Skeletal muscle tissue (tissue), 4 donors: ENCODE results near the gene DDX27. TPM values are rescaled to one million over a fixed set of nuclear protein-coding genes. Genes with fewer than 3 reads are reported as not detected.

Experiments
- H3K27ac ChIP-seq: one replicate; pipeline ENCODE4 v1.7.0; 2013; ENCODE audit warnings: mild to moderate bottlenecking, low read depth, low read length, inconsistent platforms
- H3K27me3 ChIP-seq, 3 donors: one replicate each; pipeline ENCODE4 v1.7.0; 2013; ENCODE audit warnings: low read length in 3 of 3; ENCODE audit not compliant: control insufficient read depth in 3 of 3, insufficient read depth in 3 of 3
- H3K36me3 ChIP-seq, 3 donors: one replicate each; pipeline ENCODE4 v1.7.0; 2013; ENCODE audit warnings: low read length in 3 of 3; ENCODE audit not compliant: control insufficient read depth in 3 of 3, insufficient read depth in 3 of 3
- H3K4me1 ChIP-seq, 3 donors: one replicate each; pipeline ENCODE4 v1.7.0; 2013; ENCODE audit warnings: low read length in 3 of 3, mild to moderate bottlenecking in 3 of 3; ENCODE audit not compliant: control insufficient read depth in 3 of 3, insufficient read depth in 3 of 3
- H3K4me3 ChIP-seq, 3 donors: one replicate each; pipeline ENCODE4 v1.7.0; 2013; ENCODE audit warnings: low read length in 3 of 3
- H3K9ac ChIP-seq, 3 donors: one replicate each; pipeline ENCODE4 v1.7.0; 2013; ENCODE audit warnings: low read length in 3 of 3, mild to moderate bottlenecking in 3 of 3, moderate library complexity in 2 of 3, low read depth in 1 of 3
- H3K9me3 ChIP-seq, 3 donors: one replicate each; pipeline ENCODE4 v1.7.0; 2013; ENCODE audit warnings: low read length in 3 of 3; ENCODE audit not compliant: control insufficient read depth in 3 of 3
- total RNA-seq: library from RNA; depleted of rRNA; stranded (reverse); fragments of >200 nt; gene quantifications from one replicate; pipeline ENCODE4 v1.2.3, GENCODE V29; 2014
- donor health status: Osteomylitis.

The DDX27 gene
- total RNA-seq, 1 donor from 2014 or later, result 13.0 TPM

- Histone ChIP-seq H3K9me3 (no peaks in the 10 kb centered on the region), H3K9ac (no peak overlapping the region), H3K27me3 (no peaks in the 10 kb centered on the region), H3K27ac (no peak overlapping the region), H3K4me3 (no peak overlapping the region), H3K4me1 (no peaks in the 10 kb centered on the region), H3K36me3 (peaks cover 53 to 82% (median 62%) of the 10 kb centered on the region in 3 donors)
These were observed 42.0 kb downstream of the DDX27 start for GRCh38 chr20:49261173-49261572.

DNA sequence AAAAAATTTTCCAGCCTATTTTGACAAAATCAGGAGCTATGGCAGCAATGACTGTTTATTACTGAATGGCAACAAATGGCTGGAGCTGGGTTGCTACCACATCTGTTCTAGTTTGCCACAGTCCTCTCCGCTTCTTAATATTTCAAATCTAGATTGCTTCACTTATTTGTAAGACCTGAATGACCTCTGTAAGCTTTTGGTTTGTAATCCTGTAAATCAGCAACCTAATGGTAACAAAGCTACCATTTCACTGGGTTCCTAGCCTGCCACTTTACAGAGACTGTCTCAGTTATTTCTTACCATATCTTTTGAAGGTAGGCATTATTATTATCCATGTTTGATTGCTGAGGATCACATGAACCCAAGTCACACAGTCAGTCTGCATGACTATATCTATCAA, 43.2 kb downstream of the DDX27 start:
- Histone ChIP-seq H3K27me3 (no peaks in the 10 kb centered on the region), H3K4me1 (no peaks in the 10 kb centered on the region), H3K4me3 (no peak overlapping the region), H3K9me3 (no peaks in the 10 kb centered on the region), H3K36me3 (peaks cover 40 to 69% (median 50%) of the 10 kb centered on the region in 3 donors), H3K9ac (no peak overlapping the region), H3K27ac (no peak overlapping the region)

- peaks cover 9 to 17% (median 15%) of the 10 kb centered on the region in 3 donors for H3K4me1 ChIP-seq
- H3K27ac ChIP-seq, result no peak overlapping the region
- no peaks in the 10 kb centered on the region for H3K27me3 ChIP-seq
- no peak overlapping the region for H3K4me3 ChIP-seq
- H3K9me3 ChIP-seq, result no peaks in the 10 kb centered on the region
- peaks cover 40 to 57% (median 51%) of the 10 kb centered on the region in 3 donors for H3K36me3 ChIP-seq
- no peak overlapping the region for H3K9ac ChIP-seq
These were observed 48.1 kb downstream of the DDX27 start for GRCh38 chr20:49267327-49267726.

- H3K9me3 ChIP-seq, result no peaks in the 10 kb centered on the region
- peaks cover 35 to 53% (median 42%) of the 10 kb centered on the region in 3 donors for H3K36me3 ChIP-seq
- no peaks in the 10 kb centered on the region for H3K27me3 ChIP-seq
- H3K4me1 ChIP-seq, result peaks cover 9 to 19% (median 18%) of the 10 kb centered on the region in 3 donors
- peak overlapping the region in 1 of 3 donors; percentile 14 for H3K4me3 ChIP-seq
- H3K27ac ChIP-seq, result no peak overlapping the region
- no peak overlapping the region for H3K9ac ChIP-seq
These were observed 49.6 kb downstream of the DDX27 start for GRCh38 chr20:49268600-49269365.

- peaks cover 10 to 20% (median 19%) of the 10 kb centered on the region in 3 donors for H3K4me1 ChIP-seq
- H3K36me3 ChIP-seq, result peaks cover 29 to 48% (median 33%) of the 10 kb centered on the region in 3 donors
- H3K4me3 ChIP-seq, result no peak overlapping the region
- no peak overlapping the region for H3K27ac ChIP-seq
- H3K9me3 ChIP-seq, result no peaks in the 10 kb centered on the region
- H3K27me3 ChIP-seq, result no peaks in the 10 kb centered on the region
- H3K9ac ChIP-seq, result no peak overlapping the region
These were observed 51.0 kb downstream of the DDX27 start for GRCh38 chr20:49270177-49270576.

DNA sequence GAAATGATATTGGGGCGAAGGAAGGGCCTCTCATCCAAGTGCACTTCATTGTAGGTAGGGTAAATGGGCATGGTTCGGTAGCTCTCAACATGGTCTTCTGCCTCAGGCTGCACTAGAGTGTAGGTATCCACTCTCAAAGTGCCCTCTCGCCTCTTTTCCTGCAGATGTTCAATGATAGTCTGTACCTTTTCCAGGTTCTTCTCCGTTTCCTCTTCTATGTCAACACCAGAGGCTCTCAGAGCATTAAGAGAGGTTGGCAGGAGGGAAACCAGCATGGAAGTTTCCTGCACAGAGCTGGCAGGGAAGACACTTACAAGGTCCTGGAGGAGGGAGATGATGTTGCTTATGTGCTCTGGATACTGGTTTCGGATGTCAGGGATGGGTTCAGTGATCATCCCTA, 51.5 kb downstream of the DDX27 start:
- peaks cover 15 to 26% (median 24%) of the 10 kb centered on the region in 3 donors for H3K4me1 ChIP-seq
- no peak overlapping the region for H3K27ac ChIP-seq
- H3K36me3 ChIP-seq, result peaks cover 30 to 47% (median 32%) of the 10 kb centered on the region in 3 donors

DNA sequence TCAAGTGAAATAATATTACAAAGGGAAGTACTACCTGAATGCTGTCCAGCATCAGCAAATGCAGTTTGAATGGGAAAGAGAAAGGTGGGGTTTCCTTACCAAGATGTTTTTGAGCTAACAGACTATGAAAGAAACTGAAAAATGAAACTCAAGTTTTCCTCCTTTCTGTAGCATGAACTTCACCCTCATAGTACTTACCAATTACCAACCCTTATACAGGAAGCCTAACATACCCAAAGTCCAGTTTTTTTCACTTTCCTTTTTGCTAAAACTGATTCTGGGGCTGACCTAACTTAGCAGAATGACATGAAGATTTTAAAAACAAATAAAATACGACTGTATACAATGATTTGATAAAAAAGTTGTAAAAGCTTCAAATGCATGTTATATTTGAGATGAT, 53.4 kb downstream of the DDX27 start:
- H3K4me3 ChIP-seq, result no peak overlapping the region
- H3K27ac ChIP-seq, result no peak overlapping the region
- H3K4me1 ChIP-seq, result peaks cover 16 to 38% (median 33%) of the 10 kb centered on the region in 3 donors
- no peaks in the 10 kb centered on the region for H3K9me3 ChIP-seq
- peaks cover 27 to 43% (median 31%) of the 10 kb centered on the region in 3 donors for H3K36me3 ChIP-seq
- no peaks in the 10 kb centered on the region for H3K27me3 ChIP-seq
- no peak overlapping the region for H3K9ac ChIP-seq

More for the DNA sequence above, 51.5 kb downstream of the DDX27 start:
- Histone ChIP-seq H3K9me3 (no peaks in the 10 kb centered on the region), H3K9ac (no peak overlapping the region), H3K4me3 (no peak overlapping the region), H3K27me3 (no peaks in the 10 kb centered on the region)

- Histone ChIP-seq H3K4me1 (peaks cover 16 to 36% (median 33%) of the 10 kb centered on the region in 3 donors), H3K27me3 (no peaks in the 10 kb centered on the region), H3K36me3 (peaks cover 27 to 42% (median 30%) of the 10 kb centered on the region in 3 donors), H3K9ac (no peak overlapping the region), H3K9me3 (no peaks in the 10 kb centered on the region), H3K27ac (no peak overlapping the region), H3K4me3 (no peak overlapping the region)
These were observed 54.6 kb downstream of the DDX27 start for GRCh38 chr20:49273696-49274277.

GRCh38 chr20:49275216-49275615, 56.0 kb downstream of the DDX27 start:
- Histone ChIP-seq H3K4me3 (no peak overlapping the region), H3K27me3 (no peaks in the 10 kb centered on the region), H3K9me3 (no peaks in the 10 kb centered on the region), H3K9ac (no peak overlapping the region), H3K36me3 (peaks cover 26 to 44% (median 26%) of the 10 kb centered on the region in 3 donors), H3K27ac (peak overlapping the region; percentile 1), H3K4me1 (peaks cover 23 to 42% (median 34%) of the 10 kb centered on the region in 3 donors)

DNA sequence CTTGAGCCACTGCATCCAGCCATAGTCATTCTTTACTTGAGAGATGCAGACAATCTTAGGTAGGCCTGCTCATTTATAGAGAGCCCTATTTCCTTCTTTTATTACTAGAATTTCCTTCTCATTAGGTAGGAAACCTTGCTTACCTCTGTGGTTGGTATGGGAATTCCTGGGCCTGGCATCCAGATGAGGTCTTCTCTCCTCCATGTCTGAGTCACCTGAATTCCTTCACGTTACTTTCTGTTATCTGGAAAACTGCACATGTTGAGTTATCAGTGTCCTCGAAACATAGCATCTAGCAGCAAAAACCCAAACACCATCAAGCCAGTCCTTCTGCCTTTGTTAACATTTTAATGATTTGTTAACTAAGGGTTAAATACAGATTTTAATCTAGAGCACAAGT, 56.4 kb downstream of the DDX27 start:
- Histone ChIP-seq H3K9ac (peak overlapping the region in 1 of 3 donors; percentile 97), H3K4me3 (no peak overlapping the region), H3K36me3 (peaks cover 28 to 44% (median 28%) of the 10 kb centered on the region in 3 donors), H3K9me3 (no peaks in the 10 kb centered on the region), H3K4me1 (peaks cover 23 to 42% (median 34%) of the 10 kb centered on the region in 3 donors), H3K27me3 (no peaks in the 10 kb centered on the region), H3K27ac (peak overlapping the region; percentile 1)
